Hepatocyte (in vitro differentiated cells): ENCODE results near the gene PAQR5. TPM values are rescaled to one million over a fixed set of nuclear protein-coding genes. Genes with fewer than 3 reads are reported as not detected.

Experiments used
- DNase-seq: peaks from one replicate; pipeline ENCODE4 v3.0.0-alpha.2; 2016; ENCODE audit warnings: low spot score
- H2AFZ ChIP-seq: fragments of 200-600 bp; sonication (generic); 2 replicates; pipeline ENCODE4 v1.6.0; 2016; ENCODE audit warnings: antibody characterized with exemption, mild to moderate bottlenecking
- H3K27ac ChIP-seq: fragments of 200-600 bp; sonication (generic); 2 replicates; pipeline ENCODE4 v1.5.1; 2016; ENCODE audit warnings: mild to moderate bottlenecking
- H3K27me3 ChIP-seq: fragments of 200-600 bp; sonication (generic); 2 replicates; pipeline ENCODE4 v1.6.1; 2016
- H3K36me3 ChIP-seq: fragments of 200-600 bp; sonication (generic); replicated peaks from 2 replicates; pipeline ENCODE4 v1.5.1; 2016; ENCODE audit warnings: low read depth; ENCODE audit not compliant: insufficient read depth
- H3K4me1 ChIP-seq: fragments of 200-600 bp; sonication (generic); 2 replicates; pipeline ENCODE4 v1.5.1; 2016; ENCODE audit warnings: mild to moderate bottlenecking, moderate library complexity; ENCODE audit not compliant: insufficient read depth
- H3K4me2 ChIP-seq: fragments of 200-600 bp; sonication (generic); 2 replicates; pipeline ENCODE4 v1.6.0; 2016
- H3K4me3 ChIP-seq: fragments of 200-600 bp; sonication (generic); 2 replicates; pipeline ENCODE4 v1.5.1; 2016; ENCODE audit warnings: mild to moderate bottlenecking
- H3K79me2 ChIP-seq: fragments of 200-600 bp; sonication (generic); 2 replicates; pipeline ENCODE4 v1.6.0; 2017; ENCODE audit warnings: mild to moderate bottlenecking
- H3K9me2 ChIP-seq: fragments of 200-600 bp; sonication (generic); replicated peaks from 2 replicates; pipeline ENCODE4 v1.6.0; 2017; ENCODE audit warnings: mild to moderate bottlenecking; ENCODE audit not compliant: insufficient read depth
- H3K9me3 ChIP-seq: fragments of 200-600 bp; sonication (generic); 2 replicates; pipeline ENCODE4 v1.5.1; 2016; ENCODE audit warnings: low read depth, mild to moderate bottlenecking
- H4K20me1 ChIP-seq: fragments of 200-600 bp; sonication (generic); 2 replicates; pipeline ENCODE4 v1.6.0; 2016; ENCODE audit warnings: mild to moderate bottlenecking; ENCODE audit not compliant: insufficient read depth, poor library complexity, severe bottlenecking
- CTCF ChIP-seq: fragments of 200-600 bp; sonication (generic); IDR thresholded peaks from 2 replicates; pipeline ENCODE4 v1.5.1; 2016; ENCODE audit warnings: antibody characterized with exemption, mild to moderate bottlenecking; ENCODE audit not compliant: poor library complexity
- EZH2 ChIP-seq: fragments of 200-600 bp; sonication (generic); IDR thresholded peaks from 2 replicates; pipeline ENCODE4 v1.6.1; 2016; ENCODE audit warnings: antibody characterized with exemption, mild to moderate bottlenecking, borderline replicate concordance
- EZH2phosphoT487 ChIP-seq: fragments of 200-600 bp; sonication (generic); IDR thresholded peaks from one replicate; pipeline ENCODE4 v1.6.1; 2018; ENCODE audit warnings: antibody characterized with exemption, mild to moderate bottlenecking, low read depth, moderate library complexity; ENCODE audit not compliant: unreplicated experiment, severe bottlenecking
- WGBS: methylation state at CpG from one replicate; pipeline ENCODE4 v1.1.6; 2016; ENCODE audit warnings: low lambda C conversion rate; ENCODE audit errors: missing lambda C conversion rate; 5-methylcytosine and 5-hydroxymethylcytosine counted together
- polyA plus RNA-seq: library from polyadenylated mRNA; unstranded; fragments of >200 nt; fragmentation: Nextera tagmentation; extraction: Ambion mirVana; gene quantifications from 2 replicates; pipeline ENCODE4 v1.2.1, GENCODE V29; 2016
- total RNA-seq: library from RNA; depleted of rRNA; stranded (reverse); fragments of >200 nt; gene quantifications from 2 replicates; pipeline ENCODE4 v1.2.3, GENCODE V29; 2014

PAQR5 gene
- total and polyA plus RNA-seq, 2 experiments from 2014 or later = 2.1 to 2.8 TPM

GRCh38 chr15:69390575-69390974 lies 91.9 kb downstream of the PAQR5 start:
- H3K79me2 ChIP-seq = no peaks in the 10 kb centered on the region
- H4K20me1 ChIP-seq = no peaks in the 10 kb centered on the region
- H3K9me3 ChIP-seq = no peaks in the 10 kb centered on the region
- H3K27me3 ChIP-seq = no peaks in the 10 kb centered on the region
- 91% methylated on average over 2 of the region's 2 CpGs for WGBS
- TF ChIP-seq EZH2 (no peak), CTCF (no peak)
- no peak overlapping the region for H2AFZ ChIP-seq
- no peak overlapping the region for H3K4me2 ChIP-seq
- H3K4me1 ChIP-seq = peaks cover 6% of the 10 kb centered on the region
- no peak overlapping the region for H3K4me3 ChIP-seq
- no peaks in the 10 kb centered on the region for H3K9me2 ChIP-seq
- peak overlapping the region; percentile 53 for H3K27ac ChIP-seq
- H3K36me3 ChIP-seq = no peaks in the 10 kb centered on the region
- DNase-seq = no peak

DNA sequence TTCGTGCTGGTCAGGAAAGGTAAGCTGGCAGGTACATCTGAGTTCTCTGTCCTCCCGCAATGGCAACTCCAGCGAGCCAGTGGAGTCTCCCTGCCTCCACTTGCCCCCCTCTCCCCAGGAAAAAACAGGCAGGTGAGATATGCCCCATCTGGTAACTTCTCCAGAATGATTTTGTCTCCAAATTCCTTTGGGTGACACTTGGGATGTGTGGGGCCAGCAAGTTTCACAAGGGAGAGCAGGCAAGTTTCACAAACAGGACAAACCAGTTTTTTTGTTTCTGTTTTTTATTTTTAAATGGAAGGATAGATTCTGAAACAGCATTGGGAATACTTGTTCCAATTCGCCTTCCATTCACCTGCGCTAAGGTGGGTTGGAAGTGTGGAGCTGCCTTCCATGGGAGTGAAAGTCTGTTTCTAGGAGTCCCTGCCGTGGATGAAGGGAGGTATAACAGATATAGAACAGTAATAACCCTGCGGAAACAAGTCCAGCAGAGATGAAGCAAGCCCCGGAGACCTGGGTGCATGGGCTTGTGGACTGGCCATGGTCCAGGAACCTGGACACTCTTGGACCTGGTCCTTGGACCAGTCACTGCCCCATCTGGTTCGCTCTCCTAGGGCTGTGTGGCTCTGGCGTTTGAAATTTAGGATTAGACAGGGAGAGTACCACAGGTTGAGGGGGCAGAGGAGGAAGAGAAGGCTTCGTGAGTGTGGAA lies 92.5 kb downstream of the PAQR5 start:
- Histone ChIP-seq H3K27ac (peak overlapping the region; percentile 53), H3K4me2 (no peak overlapping the region)

GRCh38 chr15:69392352-69392751 lies 93.6 kb downstream of the PAQR5 start:
- 49% methylated on average over 4 of the region's 4 CpGs for WGBS
- Histone ChIP-seq H3K9me2 (no peaks in the 10 kb centered on the region), H3K27ac (no peak overlapping the region)

More for the DNA sequence above, 92.5 kb downstream of the PAQR5 start:
- no peaks in the 10 kb centered on the region for H3K27me3 ChIP-seq
- H2AFZ ChIP-seq = no peak overlapping the region
- no peak overlapping the region for H3K4me3 ChIP-seq
- H3K9me2 ChIP-seq = no peaks in the 10 kb centered on the region
- H3K9me3 ChIP-seq = no peaks in the 10 kb centered on the region
- TF ChIP-seq EZH2phosphoT487 = no peak
- TF ChIP-seq CTCF = no peak
- TF ChIP-seq EZH2 = no peak
- 92% methylated on average over 11 of the region's 11 CpGs for WGBS
- no peak for DNase-seq
- no peaks in the 10 kb centered on the region for H4K20me1 ChIP-seq
- no peaks in the 10 kb centered on the region for H3K79me2 ChIP-seq
- peaks cover 6% of the 10 kb centered on the region for H3K4me1 ChIP-seq
- H3K36me3 ChIP-seq = no peaks in the 10 kb centered on the region

More at GRCh38 chr15:69392352-69392751, 93.6 kb downstream of the PAQR5 start:
- Histone ChIP-seq H3K27me3 (no peaks in the 10 kb centered on the region), H2AFZ (no peak overlapping the region), H3K79me2 (no peaks in the 10 kb centered on the region), H3K4me1 (peaks cover 6% of the 10 kb centered on the region), H3K36me3 (no peaks in the 10 kb centered on the region), H3K4me2 (no peak overlapping the region), H3K4me3 (no peak overlapping the region), H3K9me3 (no peaks in the 10 kb centered on the region), H4K20me1 (no peaks in the 10 kb centered on the region)
- no peak for TF ChIP-seq EZH2
- no peak for TF ChIP-seq EZH2phosphoT487
- no peak for TF ChIP-seq CTCF
- DNase-seq = no peak
